ENCODE data around the gene ACOT7.
"Not testable (repeated sequence)": the region's sequence is repeated elsewhere in the genome, so short reads cannot be mapped to it uniquely, and the experiment has no call there.

ACOT7 gene

GRCh38 chr1:6219641-6220040 is 173.9 kb downstream of the ACOT7 start:
- not testable (repeated sequence) for DNase-seq

- no peak for DNase-seq
These were observed 175.0 kb downstream of the ACOT7 start for GRCh38 chr1:6218375-6219164.

Measured in CD4-positive, alpha-beta T cell treated with Interleukin-1 beta for 1 hour (primary cell).